ENCODE results near the gene SLC7A5. TPM values are rescaled to one million over a fixed set of nuclear protein-coding genes. Genes with fewer than 3 reads are reported as not detected.
A peak's percentile ranks its signal among the peaks of the same experiment; 100 is the strongest.
"Not testable (repeated sequence)": the region's sequence is repeated elsewhere in the genome, so short reads cannot be mapped to it uniquely, and the experiment has no call there.

Gene SLC7A5
- total RNA-seq, 1 donor from 2014 or later, result 20.9 TPM

DNA sequence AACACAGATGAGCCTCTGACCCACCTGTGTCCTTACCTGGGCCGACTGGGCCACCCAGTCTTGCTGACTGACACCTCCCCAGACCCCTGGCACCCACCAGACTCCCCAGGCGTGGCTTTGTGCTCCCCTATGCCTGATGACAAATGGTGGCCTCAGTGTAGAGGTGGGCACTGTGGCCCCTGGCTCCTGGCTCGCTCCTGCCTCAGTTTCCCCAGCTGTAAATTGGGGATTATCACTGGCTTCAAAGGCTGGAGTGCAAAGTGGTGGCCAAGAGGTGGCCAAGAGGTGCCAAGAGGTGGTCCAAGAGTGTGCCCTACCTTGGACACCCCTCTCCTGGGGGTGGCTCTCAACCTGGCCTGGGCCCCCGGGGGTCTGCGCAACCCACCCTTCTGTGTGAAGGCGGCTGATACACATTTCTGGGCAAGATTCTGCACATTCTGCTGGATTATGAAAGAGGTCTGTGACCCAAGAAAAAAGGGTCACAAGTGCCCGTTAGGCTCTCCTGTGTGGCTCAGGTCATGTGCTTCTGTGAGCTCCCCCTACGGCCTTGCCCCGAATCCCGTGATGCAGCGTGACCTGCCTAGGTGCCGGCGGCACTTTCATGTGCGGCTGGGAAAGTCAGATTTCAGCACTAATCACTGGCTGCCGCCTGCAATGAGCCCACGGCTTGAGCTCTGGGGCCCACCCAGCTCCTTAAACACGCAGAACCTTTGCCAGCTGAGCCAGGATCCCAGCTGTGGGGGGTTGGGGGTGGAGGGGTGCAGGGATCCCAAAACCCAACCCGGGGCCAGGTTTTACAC is 7.8 kb downstream of the SLC7A5 start:
- not testable (repeated sequence) for DNase-seq (ENCODE audit: low read depth)

DNA sequence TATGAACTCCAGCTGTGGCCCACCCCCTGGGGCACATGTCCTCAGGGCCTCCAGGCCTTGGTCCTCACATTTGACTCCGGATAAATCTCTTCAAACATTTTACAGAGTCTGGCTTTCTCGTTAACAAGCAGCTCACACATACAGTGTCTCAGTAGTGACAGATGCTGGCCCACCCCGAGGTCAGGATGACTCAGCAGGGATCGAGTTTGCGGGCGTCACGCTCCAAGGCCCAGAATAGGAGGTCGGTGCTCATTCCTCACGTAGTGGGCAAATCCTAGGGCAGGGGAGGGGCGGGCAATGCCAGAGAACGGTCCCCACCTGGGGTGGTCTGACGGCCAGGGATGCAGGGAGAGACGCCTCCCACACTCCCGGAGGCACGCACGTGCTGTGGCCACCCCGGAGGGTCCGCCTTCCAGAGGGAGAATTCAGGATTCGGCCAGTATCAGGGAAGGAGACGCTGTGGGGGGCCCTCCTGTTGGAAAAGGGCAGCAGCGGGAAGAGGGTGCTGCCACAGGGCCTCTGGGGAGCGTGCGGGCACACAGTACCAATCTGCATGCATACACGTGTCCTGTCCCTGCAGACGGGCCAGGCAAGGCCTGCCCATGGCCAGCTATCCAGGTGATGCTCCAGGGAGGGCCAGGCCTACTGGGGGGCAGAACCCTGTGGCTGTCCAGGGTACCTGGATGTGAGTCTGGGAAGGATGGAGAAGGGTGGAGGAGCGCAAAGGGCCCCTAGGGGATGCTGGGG is 8.6 kb downstream of the SLC7A5 start:
- peak; percentile 76 for DNase-seq (ENCODE audit: low read depth)

- not testable (repeated sequence) for DNase-seq (ENCODE audit: low read depth)
Measured at GRCh38 chr16:87858151-87858993, 10.9 kb downstream of the SLC7A5 start.

- DNase-seq (ENCODE audit: low read depth), result peak; percentile 49
Measured at GRCh38 chr16:87856791-87857228, 12.5 kb downstream of the SLC7A5 start.

- peak; percentile 51 for DNase-seq (ENCODE audit: low read depth)
Measured at GRCh38 chr16:87855852-87856715, 13.2 kb downstream of the SLC7A5 start.

- DNase-seq (ENCODE audit: low read depth), result no peak
Measured at GRCh38 chr16:87854907-87855683, 14.2 kb downstream of the SLC7A5 start.

DNA sequence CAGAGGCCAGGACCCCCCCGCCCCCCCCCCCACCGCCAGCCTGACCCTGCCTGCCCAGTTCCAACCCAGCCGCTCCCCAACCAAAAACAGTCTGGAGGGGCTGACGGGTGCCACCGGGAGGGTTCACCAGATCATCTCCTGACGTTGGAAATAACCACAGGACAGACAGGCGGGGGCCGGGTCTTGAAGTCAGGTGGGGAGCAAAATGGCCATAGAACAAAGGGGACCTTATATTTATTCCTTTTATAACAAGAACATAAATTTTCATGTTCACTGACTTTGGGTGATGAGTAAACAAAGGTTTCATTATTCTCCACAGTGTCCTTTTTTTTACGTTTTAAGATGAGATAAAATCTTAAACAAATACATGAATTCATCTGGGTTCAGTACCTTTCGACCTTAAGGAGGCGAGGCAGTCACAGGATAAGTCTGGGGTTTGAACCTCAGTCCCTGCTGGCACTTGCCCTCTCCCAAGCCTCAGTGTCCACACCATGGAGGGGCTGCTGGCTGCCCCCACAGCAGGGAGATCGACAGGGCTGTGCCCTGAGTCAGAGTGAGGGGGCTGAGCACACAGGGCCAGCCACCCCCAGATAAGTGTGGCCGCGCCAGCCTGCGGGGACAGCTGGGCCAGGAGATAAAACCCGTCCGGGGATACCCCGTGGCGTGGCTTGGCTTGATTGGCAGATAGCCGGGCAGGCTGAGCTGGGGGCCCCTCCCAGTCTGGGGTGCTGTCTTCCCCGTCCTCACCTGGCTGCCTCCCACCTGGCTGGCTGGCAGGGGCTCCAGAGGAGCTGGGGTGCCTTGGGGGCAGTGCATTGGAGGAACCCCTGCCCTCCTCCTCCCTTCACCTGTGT is 15.0 kb downstream of the SLC7A5 start:
- no peak for DNase-seq (ENCODE audit: low read depth)

DNA sequence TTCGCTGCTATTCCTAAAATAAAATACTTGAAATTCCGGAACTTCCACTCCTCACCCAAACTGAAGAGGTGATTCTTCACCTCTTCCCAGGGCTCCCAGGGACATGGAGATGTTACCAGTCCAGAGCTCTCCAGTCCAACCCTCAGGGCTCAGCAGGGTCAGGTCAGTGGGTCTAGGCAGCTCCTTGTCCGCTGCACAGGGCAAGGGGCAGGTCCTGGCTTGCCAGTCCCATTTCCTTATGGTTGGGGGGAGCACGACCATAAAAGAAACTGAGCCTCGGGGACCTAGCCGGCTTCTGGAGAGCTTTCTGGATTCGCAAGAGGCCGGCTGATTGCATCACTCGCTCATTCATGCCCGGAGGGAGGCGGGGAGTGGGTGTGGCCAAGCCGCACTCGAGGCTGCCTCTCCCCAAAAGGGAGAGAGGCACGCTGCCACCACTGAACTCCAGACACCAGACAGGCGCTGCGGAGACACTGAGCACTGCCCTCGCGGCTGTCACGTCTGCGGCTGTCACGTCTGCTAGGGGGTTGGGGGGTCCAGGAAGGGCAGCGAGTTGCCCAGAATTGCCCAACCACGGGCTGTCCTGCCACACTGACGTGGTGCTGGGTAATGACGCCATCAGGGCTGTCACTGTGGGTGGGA is 15.8 kb downstream of the SLC7A5 start:
- DNase-seq (ENCODE audit: low read depth), result peak; percentile 77

GRCh38 chr16:87851601-87852000 is 17.7 kb downstream of the SLC7A5 start:
- DNase-seq (ENCODE audit: low read depth), result no peak

GRCh38 chr16:87851141-87851587 is 18.1 kb downstream of the SLC7A5 start:
- DNase-seq (ENCODE audit: low read depth), result peak; percentile 42

DNA sequence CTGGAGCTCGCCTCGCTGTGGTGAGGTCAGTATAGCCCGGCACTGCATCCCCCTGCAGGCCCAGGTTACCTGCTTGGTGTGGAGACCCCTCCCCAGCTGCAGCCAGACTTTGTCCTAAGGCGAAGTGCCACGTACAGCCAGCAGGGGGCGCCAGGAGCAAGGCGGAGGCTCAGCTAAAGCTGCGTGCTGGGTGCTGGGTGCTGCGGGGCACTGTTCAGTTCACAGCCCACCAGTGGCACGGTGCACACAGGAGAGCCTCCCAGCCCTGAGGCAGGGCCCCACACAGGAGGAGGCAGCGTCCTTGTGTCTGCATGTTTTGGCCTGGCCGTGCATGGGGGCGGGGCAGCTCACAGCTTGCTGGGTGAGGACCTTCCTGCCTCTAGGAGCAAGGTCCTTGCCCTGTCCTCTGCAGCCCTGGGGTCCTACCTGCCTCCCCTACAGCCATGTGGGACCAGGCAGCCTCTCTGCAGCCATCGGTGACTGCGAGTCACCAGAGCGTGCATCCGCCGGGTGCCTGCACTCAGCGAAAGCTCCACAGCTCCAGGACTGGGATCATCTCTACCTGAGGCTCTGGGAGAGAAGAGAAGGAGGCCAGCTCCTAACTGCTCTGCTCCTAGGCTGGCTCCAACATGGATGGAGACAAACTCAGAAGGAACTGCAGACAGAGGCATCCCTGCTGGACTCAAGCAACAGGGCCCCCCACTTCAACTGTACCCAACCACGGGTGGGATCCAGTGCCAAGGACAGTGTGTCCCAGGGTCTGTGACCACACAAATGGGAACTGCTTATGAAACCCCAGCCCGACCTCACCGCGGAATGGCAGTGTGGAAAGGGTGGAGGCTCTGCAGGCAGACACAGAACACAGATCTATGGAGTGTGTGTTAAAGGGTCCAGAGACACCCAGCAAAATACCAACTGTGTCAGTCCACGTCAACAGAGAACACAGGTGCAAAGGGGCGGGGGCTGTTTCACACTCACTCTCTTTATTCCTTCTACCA is 19.0 kb downstream of the SLC7A5 start:
- no peak for DNase-seq (ENCODE audit: low read depth)

- DNase-seq (ENCODE audit: low read depth), result no peak
Measured at GRCh38 chr16:87849419-87850008, 19.8 kb downstream of the SLC7A5 start.

DNA sequence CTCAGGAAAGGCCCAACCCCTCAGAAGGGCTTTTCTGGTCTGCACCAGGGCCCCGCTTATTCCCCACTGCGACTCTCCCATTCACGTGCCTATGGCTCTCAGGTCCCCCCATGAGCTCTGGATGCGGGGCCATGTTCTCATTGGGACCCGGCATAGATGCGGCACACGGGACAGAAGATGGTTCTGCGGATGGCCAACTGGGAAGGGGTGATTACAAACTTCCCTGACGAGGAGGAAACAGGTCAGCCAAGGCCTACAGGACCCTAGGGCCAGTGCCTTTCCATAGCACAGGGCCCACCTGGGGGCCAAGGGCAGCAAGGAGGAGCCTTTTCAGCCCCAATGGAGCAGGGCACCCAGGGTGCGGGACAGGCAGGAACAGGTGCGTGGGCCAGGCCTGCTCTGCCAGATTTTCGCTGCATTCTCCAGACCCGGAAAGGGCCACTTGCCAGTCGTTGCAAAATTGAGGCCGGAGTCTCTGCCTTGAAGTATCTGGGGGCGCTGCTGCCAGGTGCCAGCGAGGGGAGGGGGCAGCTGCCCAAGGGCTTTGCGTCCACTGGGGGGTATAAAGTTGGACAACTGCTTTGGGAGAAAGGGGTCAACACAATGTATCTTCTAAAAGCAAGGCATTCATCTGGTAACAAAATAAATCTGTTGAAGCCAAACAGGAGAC is 20.5 kb downstream of the SLC7A5 start:
- DNase-seq (ENCODE audit: low read depth), result no peak

GRCh38 chr16:87847785-87848675 is 21.3 kb downstream of the SLC7A5 start:
- no peak for DNase-seq (ENCODE audit: low read depth)

GRCh38 chr16:87847467-87847784 is 21.9 kb downstream of the SLC7A5 start:
- no peak for DNase-seq (ENCODE audit: low read depth)
